Cardiac muscle cell (in vitro differentiated cells and primary cell): ENCODE results near the gene SOD2. TPM values are rescaled to one million over a fixed set of nuclear protein-coding genes. Genes with fewer than 3 reads are reported as not detected.

Experiments
- DNase-seq, 2 donors: peaks; one replicate each; pipeline versions ENCODE4 v3.0.0 to v3.0.0-alpha.2; 2010 to 2017; ENCODE audit warnings: low read depth in 1 of 2, low spot score in 1 of 2
- H3K27ac ChIP-seq: fragments of 200-600 bp; sonication (generic); 2 replicates; pipeline ENCODE4 v1.5.1; 2016
- H3K27me3 ChIP-seq: fragments of 200-600 bp; sonication (generic); 2 replicates; pipeline ENCODE4 v1.6.0; 2016; ENCODE audit warnings: control low read depth
- H3K36me3 ChIP-seq: fragments of 200-600 bp; sonication (generic); 2 replicates; pipeline ENCODE4 v1.5.1; 2016; ENCODE audit warnings: control low read depth
- H3K4me1 ChIP-seq: fragments of 200-600 bp; sonication (generic); 2 replicates; pipeline ENCODE4 v1.8.1; 2017; ENCODE audit warnings: low read depth, mild to moderate bottlenecking, mixed run types
- H3K4me3 ChIP-seq: fragments of 200-600 bp; sonication (generic); 2 replicates; pipeline ENCODE4 v1.5.1; 2016; ENCODE audit warnings: mild to moderate bottlenecking
- H3K9me3 ChIP-seq: fragments of 200-600 bp; sonication (generic); 2 replicates; pipeline ENCODE4 v1.5.1; 2017; ENCODE audit warnings: low read depth, mild to moderate bottlenecking, control low read depth
- CTCF ChIP-seq: IDR thresholded peaks from 2 replicates; pipeline ENCODE4 v1.5.1; 2012; ENCODE audit warnings: low read depth, mild to moderate bottlenecking, low read length
- polyA plus RNA-seq: library from polyadenylated mRNA; unstranded; fragments of >200 nt; fragmentation: Nextera tagmentation; extraction: Ambion mirVana; gene quantifications from 2 replicates; pipeline ENCODE4 v1.2.1, GENCODE V29; 2016
- total RNA-seq: library from RNA; depleted of rRNA; stranded (reverse); fragments of >200 nt; gene quantifications from 2 replicates; pipeline ENCODE4 v1.2.3, GENCODE V29; 2016

Gene SOD2
- total and polyA plus RNA-seq, 2 experiments from 2014 or later, result 156 to 172 TPM

DNA sequence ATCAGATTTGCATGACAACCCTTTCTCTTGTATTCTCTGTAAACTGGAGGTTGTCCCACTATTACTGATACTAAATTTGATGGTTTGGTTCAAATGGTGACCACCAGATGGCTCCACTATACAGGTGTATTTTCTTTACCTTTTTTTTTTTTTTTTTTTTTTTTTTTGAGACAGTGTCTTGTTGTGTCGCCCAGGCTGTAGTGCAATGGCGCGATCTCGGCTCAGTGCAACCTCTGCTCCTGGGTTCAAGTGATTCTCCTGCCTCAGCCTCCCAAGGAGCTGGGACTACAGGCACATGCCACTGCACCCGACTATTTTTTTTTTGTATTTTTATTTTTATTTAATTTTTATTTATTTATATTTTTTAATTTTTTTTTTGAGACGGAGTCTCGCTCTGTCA lies 27.7 kb upstream of the SOD2 start:
- Histone ChIP-seq H3K4me3 (no peak overlapping the region), H3K36me3 (no peaks in the 10 kb centered on the region), H3K9me3 (no peaks in the 10 kb centered on the region), H3K4me1 (peaks cover under 1% of the 10 kb centered on the region), H3K27ac (no peak overlapping the region), H3K27me3 (no peaks in the 10 kb centered on the region)
- DNase-seq, result peak; percentile 34 to 44
- peak; percentile 36 for TF ChIP-seq CTCF

DNA sequence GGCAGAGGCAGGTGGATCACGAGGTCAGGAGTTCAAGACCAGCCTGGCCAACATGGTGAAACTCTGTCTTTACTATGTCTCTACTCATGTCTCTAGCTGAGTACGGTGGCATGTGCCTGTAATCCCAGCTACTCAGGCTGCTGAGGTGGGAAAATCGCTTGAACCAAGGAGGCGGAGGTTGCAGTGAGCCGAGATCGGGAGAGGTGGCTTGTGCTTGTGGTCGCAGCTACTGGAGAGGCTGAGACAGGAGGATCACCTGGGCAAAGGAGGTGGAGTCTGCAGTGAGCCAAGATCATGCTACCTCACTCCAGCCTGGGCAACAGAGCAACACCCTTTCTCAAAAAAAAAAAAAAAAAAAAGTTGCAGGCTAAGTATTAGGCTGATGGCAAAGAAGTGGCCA lies 26.2 kb upstream of the SOD2 start:
- DNase-seq, result no peak

GRCh38 chr6:159718634-159719033 lies 25.6 kb upstream of the SOD2 start:
- no peaks in the 10 kb centered on the region for H3K4me1 ChIP-seq
- no peaks in the 10 kb centered on the region for H3K36me3 ChIP-seq
- no peak overlapping the region for H3K27ac ChIP-seq
- no peak overlapping the region for H3K4me3 ChIP-seq
- TF ChIP-seq CTCF, result no peak
- DNase-seq, result no peak
- H3K9me3 ChIP-seq, result no peaks in the 10 kb centered on the region
- H3K27me3 ChIP-seq, result no peaks in the 10 kb centered on the region

More for the DNA sequence above, 26.2 kb upstream of the SOD2 start:
- H3K27me3 ChIP-seq, result no peaks in the 10 kb centered on the region
- TF ChIP-seq CTCF, result no peak
- H3K4me1 ChIP-seq, result no peaks in the 10 kb centered on the region
- H3K27ac ChIP-seq, result no peak overlapping the region
- H3K36me3 ChIP-seq, result no peaks in the 10 kb centered on the region
- H3K4me3 ChIP-seq, result no peak overlapping the region
- H3K9me3 ChIP-seq, result no peaks in the 10 kb centered on the region

GRCh38 chr6:159716247-159717096 lies 23.4 kb upstream of the SOD2 start:
- Histone ChIP-seq H3K36me3 (no peaks in the 10 kb centered on the region), H3K4me3 (no peak overlapping the region), H3K9me3 (no peaks in the 10 kb centered on the region), H3K4me1 (no peaks in the 10 kb centered on the region), H3K27me3 (no peaks in the 10 kb centered on the region), H3K27ac (no peak overlapping the region)
- TF ChIP-seq CTCF, result no peak
- peak in 1 of 2 donors; percentile 97 for DNase-seq

GRCh38 chr6:159715605-159716004 lies 22.6 kb upstream of the SOD2 start:
- Histone ChIP-seq H3K27me3 (no peaks in the 10 kb centered on the region), H3K4me1 (no peaks in the 10 kb centered on the region), H3K4me3 (no peak overlapping the region), H3K9me3 (no peaks in the 10 kb centered on the region), H3K36me3 (no peaks in the 10 kb centered on the region), H3K27ac (no peak overlapping the region)
- DNase-seq, result no peak
- no peak for TF ChIP-seq CTCF
